H1 (cell line): ENCODE measurements around the gene C18orf63. TPM values are rescaled to one million over a fixed set of nuclear protein-coding genes. Genes with fewer than 3 reads are reported as not detected.

ENCODE experiments used
- CTCF ChIA-PET: fragments of 300-600 bp; sonication (Branson Sonifier 250); formaldehyde crosslinking; loops from one replicate; lab custom pipeline; 2021; ENCODE audit not compliant: partially characterized antibody; lab: Charles Lee
- POLR2A ChIA-PET: fragments of 300-600 bp; sonication (Branson Sonifier 250); formaldehyde crosslinking; loops from one replicate; lab custom pipeline; 2021; ENCODE audit warnings: inconsistent platforms; ENCODE audit not compliant: partially characterized antibody; lab: Charles Lee
- DNase-seq, 2 experiments: peaks; one replicate each; pipeline versions ENCODE4 v3.0.0 to v3.0.0-alpha.2; 2010 to 2022; ENCODE audit warnings: low spot score in 2 of 2, low read depth in 1 of 2, mixed read lengths in 1 of 2
- FAIRE-seq: peaks from 2 replicates; lab custom pipeline; 2011; peaks lifted over from hg19 to GRCh38; lab: Jason Lieb, UNC
- H2AFZ ChIP-seq: 2 replicates; pipeline ENCODE4 v1.8.1; 2012; ENCODE audit warnings: low read length, inconsistent platforms
- H2AK5ac ChIP-seq: 2 replicates; pipeline ENCODE4 v1.6.1; 2013; ENCODE audit warnings: low read depth, low read length
- H2BK120ac ChIP-seq: replicated peaks from 2 replicates; pipeline ENCODE3; 2013; ENCODE audit warnings: low read depth, low read length, inconsistent platforms
- H2BK12ac ChIP-seq: 2 replicates; pipeline ENCODE4 v1.6.1; 2013; ENCODE audit warnings: low read depth, low read length
- H2BK15ac ChIP-seq: 2 replicates; pipeline ENCODE4 v1.6.1; 2013; ENCODE audit warnings: low read length
- H2BK20ac ChIP-seq: 2 replicates; pipeline ENCODE4 v1.6.1; 2013; ENCODE audit warnings: low read length
- H2BK5ac ChIP-seq: 2 replicates; pipeline ENCODE4 v1.6.1; 2013; ENCODE audit warnings: low read depth, low read length
- H3K14ac ChIP-seq: 2 replicates; pipeline ENCODE4 v1.6.1; 2013; ENCODE audit warnings: inconsistent platforms; ENCODE audit not compliant: insufficient read length
- H3K18ac ChIP-seq: 2 replicates; pipeline ENCODE4 v1.6.1; 2013; ENCODE audit warnings: low read length; ENCODE audit errors: extremely low read depth
- H3K23ac ChIP-seq: 2 replicates; pipeline ENCODE4 v1.6.1; 2013; ENCODE audit warnings: inconsistent platforms; ENCODE audit not compliant: insufficient read length
- H3K23me2 ChIP-seq: 2 replicates; pipeline ENCODE4 v1.6.1; 2013; ENCODE audit warnings: low read depth, low read length
- H3K27ac ChIP-seq: 2 replicates; pipeline ENCODE4 v1.6.1; 2011; ENCODE audit warnings: low read depth, low read length, inconsistent platforms
- H3K27me3 ChIP-seq, 4 experiments: replicated peaks in 1 of 4; 1 replicate in 1 of 4; 2 replicates in 3 of 4; pipeline versions ENCODE4 v1.6.1 to v1.8.1; 2011 to 2013; ENCODE audit warnings: low read length in 3 of 4, mild to moderate bottlenecking in 3 of 4, inconsistent platforms in 2 of 4, mixed read lengths in 2 of 4, moderate library complexity in 1 of 4; ENCODE audit not compliant: control insufficient read depth in 3 of 4, insufficient read depth in 3 of 4; ENCODE audit errors: extremely low read depth in 1 of 4
- H3K36me3 ChIP-seq, 4 experiments: 2 replicates each; pipeline versions ENCODE4 v1.6.1 to v1.8.1; 2011 to 2013; ENCODE audit warnings: mild to moderate bottlenecking in 4 of 4, low read length in 3 of 4, moderate library complexity in 2 of 4, control low read depth in 1 of 4, inconsistent platforms in 1 of 4; ENCODE audit not compliant: insufficient read depth in 4 of 4, control insufficient read depth in 2 of 4
- H3K4ac ChIP-seq: replicated peaks from 2 replicates; pipeline ENCODE3; 2013; ENCODE audit warnings: low read length, low read depth, mixed read lengths, inconsistent platforms; ENCODE audit not compliant: insufficient read length
- H3K4me1 ChIP-seq, 4 experiments: replicated peaks in 1 of 4; 1 replicate in 1 of 4; 2 replicates in 3 of 4; pipeline versions ENCODE4 v1.6.1 to v1.8.1; 2011 to 2013; ENCODE audit warnings: low read length in 3 of 4, inconsistent platforms in 2 of 4, mixed read lengths in 1 of 4; ENCODE audit not compliant: insufficient read depth in 4 of 4, control insufficient read depth in 3 of 4
- H3K4me2 ChIP-seq, 2 experiments: 2 replicates each; pipeline versions ENCODE4 v1.6.1 to v1.8.1; 2011 to 2013; ENCODE audit warnings: low read depth in 2 of 2, low read length in 2 of 2, control low read depth in 1 of 2, inconsistent platforms in 1 of 2, mild to moderate bottlenecking in 1 of 2; ENCODE audit not compliant: insufficient read depth in 1 of 2
- H3K4me3 ChIP-seq, 4 experiments: fragments of 200-600, 300-600 bp in 1 of 4; sonication (generic), shearing (Covaris generic), sonication (Bioruptor Twin) in 1 of 4; 2 replicates each; pipeline versions ENCODE4 v1.5.1 to v1.8.1; 2011 to 2016; ENCODE audit warnings: low read length in 4 of 4, low read depth in 3 of 4, control low read depth in 2 of 4, inconsistent platforms in 2 of 4, mild to moderate bottlenecking in 2 of 4, mixed read lengths in 1 of 4, moderate library complexity in 1 of 4; ENCODE audit not compliant: insufficient read depth in 2 of 4; ENCODE audit errors: extremely low read depth in 1 of 4
- H3K56ac ChIP-seq: replicated peaks from 2 replicates; pipeline ENCODE3; 2013; ENCODE audit warnings: low read depth, mild to moderate bottlenecking, mixed read lengths, low read length, inconsistent platforms; ENCODE audit not compliant: insufficient read length
- H3K79me1 ChIP-seq: 2 replicates; pipeline ENCODE4 v1.6.1; 2013; ENCODE audit warnings: low read depth, low read length, control low read depth
- H3K79me2 ChIP-seq, 2 experiments: 2 replicates each; pipeline versions ENCODE4 v1.6.1 to v1.8.1; 2012 to 2013; ENCODE audit warnings: low read length in 2 of 2, mild to moderate bottlenecking in 2 of 2, inconsistent platforms in 1 of 2; ENCODE audit not compliant: insufficient read depth in 2 of 2, control insufficient read depth in 1 of 2
- H3K9ac ChIP-seq, 4 experiments: replicated peaks in 1 of 4; 1 replicate in 1 of 4; 2 replicates in 3 of 4; pipeline versions ENCODE4 v1.6.1 to v1.8.1; 2011 to 2013; ENCODE audit warnings: low read depth in 3 of 4, low read length in 3 of 4, control low read depth in 2 of 4, mild to moderate bottlenecking in 2 of 4, moderate library complexity in 2 of 4, inconsistent platforms in 1 of 4; ENCODE audit errors: extremely low read depth in 1 of 4
- H3K9me3 ChIP-seq, 2 experiments: 2 replicates each; pipeline versions ENCODE4 v1.6.1 to v1.8.1; 2012 to 2013; ENCODE audit warnings: mild to moderate bottlenecking in 2 of 2, moderate library complexity in 2 of 2, control low read depth in 1 of 2, inconsistent platforms in 1 of 2, low read depth in 1 of 2, low read length in 1 of 2, mixed read lengths in 1 of 2; ENCODE audit not compliant: insufficient read depth in 2 of 2
- H4K20me1 ChIP-seq, 2 experiments: replicated peaks in 1 of 2; 2 replicates each; pipeline versions ENCODE3 to v1.8.1; 2011 to 2013; ENCODE audit warnings: inconsistent platforms in 2 of 2, low read length in 2 of 2, mild to moderate bottlenecking in 1 of 2; ENCODE audit not compliant: insufficient read depth in 2 of 2, control insufficient read depth in 1 of 2
- H4K5ac ChIP-seq: 2 replicates; pipeline ENCODE4 v1.6.1; 2013; ENCODE audit warnings: low read length, low read depth, mixed read lengths, inconsistent platforms; ENCODE audit not compliant: insufficient read length
- H4K8ac ChIP-seq: 2 replicates; pipeline ENCODE4 v1.8.0; 2013; ENCODE audit warnings: mild to moderate bottlenecking, moderate library complexity, low read length, inconsistent platforms; ENCODE audit not compliant: insufficient read depth; ENCODE audit errors: extremely low read depth
- H4K91ac ChIP-seq: replicated peaks from 2 replicates; pipeline ENCODE3; 2013; ENCODE audit warnings: low read length, mixed read lengths, inconsistent platforms; ENCODE audit not compliant: insufficient read length
- JUND ChIP-seq: IDR thresholded peaks from 2 replicates; pipeline ENCODE4 v1.6.1; 2011; ENCODE audit warnings: mild to moderate bottlenecking, improper control_type of control experiment, low read length
- PHF8 ChIP-seq: fragments of 200-600 bp; sonication (generic); conservative IDR thresholded peaks from 2 replicates; pipeline ENCODE4 v1.7.1; 2012; ENCODE audit warnings: low read depth, mild to moderate bottlenecking, inconsistent platforms, low read length, moderate library complexity
- RFX5 ChIP-seq: IDR thresholded peaks from 2 replicates; pipeline ENCODE4 v1.6.1; 2011; ENCODE audit warnings: low read depth, low read length, improper control_type of control experiment, borderline replicate concordance
- WGBS, 2 experiments: shearing (Covaris generic) in 1 of 2; methylation state at CpG; one replicate each; pipeline versions ENCODE4 v1.1.6 to v1.1.7; 2013 to 2015; ENCODE audit warnings: low lambda C conversion rate in 2 of 2, mixed read lengths in 2 of 2, inconsistent platforms in 1 of 2, low coverage in 1 of 2, missing lambda C conversion rate in 1 of 2; ENCODE audit not compliant: insufficient replicate concordance in 2 of 2, insufficient coverage in 1 of 2, insufficient read length in 1 of 2; ENCODE audit errors: extremely low coverage in 1 of 2, missing lambda C conversion rate in 1 of 2; 5-methylcytosine and 5-hydroxymethylcytosine counted together
- polyA plus RNA-seq, 7 experiments: library from polyadenylated mRNA; depleted of rRNA in 3 of 7; stranded (reverse) in 5 of 7; unstranded in 2 of 7; fragments of >200 nt in 5 of 7; fragments of 200-250 nt in 2 of 7; gene quantifications; 1 replicate in 5 of 7; 2 replicates in 1 of 7; 4 replicates in 1 of 7; pipeline versions ENCODE4 v1.2.1 to v1.2.3, GENCODE V29; 2011 to 2013; ENCODE audit warnings: missing spikeins in 2 of 7, mixed read lengths in 2 of 7
- total RNA-seq: library from RNA; stranded (reverse); fragmentation: NEBNext Ultra II Directional; extraction: Animal tissue kit (Norgen Biotek cat#: 25700); gene quantifications from 2 replicates; pipeline ENCODE4 v1.2.1, GENCODE V29; 2021

C18orf63 gene
- total and polyA plus RNA-seq, 2 of the 8 experiments (the other 6 are each of a cell fraction or from before 2014, with no cell fraction given), result not detected

- Histone ChIP-seq H2BK20ac (0 out of 2 replicates have a peak overlapping the region, but pooled peaks have one; percentile 23), H3K27me3 (no peaks in the 10 kb centered on the region), H4K91ac (no peak overlapping the region), H3K14ac (no peak overlapping the region), H2AFZ (no peak overlapping the region), H3K36me3 (no peaks in the 10 kb centered on the region), H3K27ac (no peak overlapping the region), H4K8ac (no peak overlapping the region), H3K9ac (no peak overlapping the region), H3K79me2 (peaks cover 12 to 80% of the 10 kb centered on the region in 2 experiments), H4K5ac (no peak overlapping the region), H3K23me2 (peaks cover 12% of the 10 kb centered on the region; the same call in 1 of the 2 replicates), H3K4me3 (no peak overlapping the region), H3K9me3 (no peaks in the 10 kb centered on the region), H3K4ac (no peak overlapping the region), H2BK5ac (peak overlapping the region; percentile 64; the same call in 1 of the 2 replicates), H3K56ac (no peak overlapping the region), H3K4me2 (no peak overlapping the region), H3K4me1 (peaks cover 23 to 49% (median 33%) of the 10 kb centered on the region in 4 experiments), H2AK5ac (peak overlapping the region; percentile 93; the same call in 1 of the 2 replicates), H2BK120ac (no peak overlapping the region), H2BK12ac (peak overlapping the region; percentile 23; the same call in 1 of the 2 replicates), H3K23ac (no peak overlapping the region), H2BK15ac (no peak overlapping the region), H3K79me1 (peaks cover 12% of the 10 kb centered on the region), H3K18ac (no peak overlapping the region), H4K20me1 (no peaks in the 10 kb centered on the region)
- no peak for DNase-seq
- TF ChIP-seq RFX5 (no peak), JUND (no peak), PHF8 (no peak)
- no peak for FAIRE-seq
- 86% methylated on average over 4 of the region's 4 CpGs; no CpG with 5 or more reads in 1 of the 2 experiments for WGBS, 2 experiments
- ChIA-PET POLR2A (interaction anchor here (1.2 to 2.4 kb wide), 2 partner anchors 11 to 212 kb away, joined by 3 to 6 read pairs; no protein-coding TSS in a partner anchor), CTCF (interaction anchor here (0.6 kb wide), 1 partner anchor 504 kb away, joined by 4 read pairs; no protein-coding TSS in a partner anchor)
These were observed 29.4 kb upstream of the C18orf63 start for GRCh38 chr18:74286106-74286855.
